ENCODE results near the gene B4GALNT4. TPM values are rescaled to one million over a fixed set of nuclear protein-coding genes. Genes with fewer than 3 reads are reported as not detected.
"Not testable (repeated sequence)": the region's sequence is repeated elsewhere in the genome, so short reads cannot be mapped to it uniquely, and the experiment has no call there.

The B4GALNT4 gene
- polyA plus RNA-seq, 1 donor = 24.0 TPM

- H3K4me3 ChIP-seq (ENCODE audit: low read length) = no peak overlapping the region
- no CpG with 5 or more reads among the region's 4 CpGs for WGBS (ENCODE audit: insufficient coverage, low lambda C conversion rate)
- peak in 1 of 2 donors; percentile 57 for DNase-seq
- no peaks in the 10 kb centered on the region for H3K36me3 ChIP-seq (ENCODE audit: control insufficient read depth, insufficient read depth, low read length)
- no peaks in the 10 kb centered on the region for H3K9me3 ChIP-seq (ENCODE audit: control insufficient read depth, low read depth, low read length)
- peak overlapping the region; percentile 27 for H3K27ac ChIP-seq (ENCODE audit: low read length)
- no peaks in the 10 kb centered on the region for H3K27me3 ChIP-seq (ENCODE audit: control insufficient read depth, insufficient read depth, low read length)
- peaks cover 23% of the 10 kb centered on the region for H3K4me1 ChIP-seq (ENCODE audit: control insufficient read depth, insufficient read depth, low read length)
Observed at GRCh38 chr11:336659-337198, 32.6 kb upstream of the B4GALNT4 start.

DNA sequence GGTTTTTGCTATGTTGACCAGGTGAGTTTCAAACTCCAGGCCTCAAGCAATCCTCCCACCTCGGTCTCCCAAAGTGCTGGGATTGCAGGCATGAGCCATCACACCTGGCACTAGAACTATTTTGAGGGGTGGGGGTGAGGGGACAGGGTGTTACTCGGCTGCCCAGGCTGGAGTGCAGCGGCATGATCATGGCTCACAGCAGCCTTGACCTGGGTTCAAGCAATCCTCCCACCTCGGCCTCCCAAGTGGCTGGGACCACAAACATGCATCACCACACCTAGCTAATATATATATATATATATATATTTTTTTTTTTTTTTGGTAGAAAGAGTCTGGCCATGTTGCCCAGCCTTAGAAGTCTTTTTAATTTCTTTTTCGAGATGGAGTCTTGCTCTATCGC is 31.6 kb upstream of the B4GALNT4 start:
- Histone ChIP-seq H3K4me3 (ENCODE audit: low read length) (no peak overlapping the region), H3K9me3 (ENCODE audit: control insufficient read depth, low read depth, low read length) (no peaks in the 10 kb centered on the region), H3K36me3 (ENCODE audit: control insufficient read depth, insufficient read depth, low read length) (no peaks in the 10 kb centered on the region), H3K4me1 (ENCODE audit: control insufficient read depth, insufficient read depth, low read length) (peaks cover 23% of the 10 kb centered on the region), H3K27me3 (ENCODE audit: control insufficient read depth, insufficient read depth, low read length) (no peaks in the 10 kb centered on the region), H3K27ac (ENCODE audit: low read length) (no peak overlapping the region)
- no peak for DNase-seq
- WGBS (ENCODE audit: insufficient coverage, low lambda C conversion rate) = no CpG with 5 or more reads among the region's 6 CpGs

DNA sequence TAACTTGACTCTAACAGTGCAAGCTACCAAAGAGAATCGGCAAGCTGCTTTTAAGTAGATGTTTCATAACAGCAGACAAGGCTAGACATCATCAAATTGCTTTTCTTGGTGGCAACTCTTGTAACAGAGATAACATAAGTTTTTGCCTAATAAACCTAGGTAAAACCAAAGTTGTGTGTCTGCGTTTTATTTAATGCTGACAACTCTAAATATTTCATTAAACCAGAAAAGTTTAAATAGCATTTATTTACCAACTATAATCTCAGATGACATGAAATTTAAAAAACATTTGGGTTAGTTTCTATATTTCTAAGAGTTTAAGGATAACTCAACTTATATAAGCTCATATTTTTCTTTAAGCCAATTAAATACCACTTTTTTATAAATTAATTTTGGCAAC is 29.3 kb upstream of the B4GALNT4 start:
- Histone ChIP-seq H3K4me1 (ENCODE audit: control insufficient read depth, insufficient read depth, low read length) (peaks cover 15% of the 10 kb centered on the region), H3K27ac (ENCODE audit: low read length) (no peak overlapping the region), H3K4me3 (ENCODE audit: low read length) (no peak overlapping the region), H3K36me3 (ENCODE audit: control insufficient read depth, insufficient read depth, low read length) (no peaks in the 10 kb centered on the region), H3K27me3 (ENCODE audit: control insufficient read depth, insufficient read depth, low read length) (no peaks in the 10 kb centered on the region), H3K9me3 (ENCODE audit: control insufficient read depth, low read depth, low read length) (no peaks in the 10 kb centered on the region)
- DNase-seq = no peak
- WGBS (ENCODE audit: insufficient coverage, low lambda C conversion rate) = 100% methylated on average over 2 of the region's 2 CpGs

DNA sequence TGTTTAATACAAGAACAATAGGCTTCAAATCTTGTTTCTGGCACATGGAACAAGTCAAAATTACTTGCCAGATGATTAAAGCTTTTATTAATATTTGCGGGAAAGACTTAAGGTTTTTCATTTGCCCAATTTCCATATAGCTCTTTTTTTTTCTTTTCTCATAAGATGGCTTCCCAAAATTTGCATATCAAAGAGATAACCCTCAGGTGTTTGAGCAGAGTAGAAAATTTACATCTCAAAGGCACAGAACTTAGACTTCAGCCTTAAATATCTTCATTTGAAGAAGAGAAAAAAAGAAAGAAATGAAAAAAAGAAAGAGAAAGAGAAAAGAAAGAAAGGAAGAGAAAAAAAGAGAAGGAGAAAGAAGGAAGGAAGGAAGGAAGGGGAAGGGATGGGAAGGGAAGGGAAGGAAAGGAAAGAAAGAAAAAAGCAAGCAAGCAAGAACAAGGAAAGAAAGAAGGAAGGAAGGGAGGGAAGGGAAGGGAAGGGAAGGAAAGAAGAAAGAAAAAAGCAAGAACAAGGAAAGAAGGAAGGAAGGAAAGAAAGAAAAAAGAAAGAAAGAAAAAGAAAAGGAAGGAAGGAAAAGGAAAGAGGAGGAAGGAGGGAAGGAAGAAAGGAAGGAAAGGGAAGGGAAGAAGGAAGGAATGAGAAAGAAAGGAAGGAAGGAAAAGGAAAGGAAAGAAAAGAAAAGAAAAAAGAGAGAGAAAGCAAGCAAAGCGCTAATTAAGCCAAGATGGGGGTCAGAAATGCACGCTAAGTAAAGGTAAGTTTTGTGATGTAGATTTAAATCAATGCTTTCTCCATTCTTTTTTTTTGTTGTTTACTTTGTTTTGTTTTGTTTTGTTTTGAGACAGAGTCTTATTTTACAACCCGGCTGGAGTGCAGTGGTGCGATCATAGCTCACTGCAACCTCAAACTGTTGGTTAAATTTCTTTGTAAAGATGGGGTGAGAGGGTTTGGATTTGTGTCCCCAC is 28.5 kb upstream of the B4GALNT4 start:
- Histone ChIP-seq H3K36me3 (ENCODE audit: control insufficient read depth, insufficient read depth, low read length) (no peaks in the 10 kb centered on the region), H3K9me3 (ENCODE audit: control insufficient read depth, low read depth, low read length) (no peaks in the 10 kb centered on the region), H3K27ac (ENCODE audit: low read length) (no peak overlapping the region), H3K27me3 (ENCODE audit: control insufficient read depth, insufficient read depth, low read length) (no peaks in the 10 kb centered on the region), H3K4me1 (ENCODE audit: control insufficient read depth, insufficient read depth, low read length) (peaks cover 10% of the 10 kb centered on the region), H3K4me3 (ENCODE audit: low read length) (no peak overlapping the region)
- no peak for DNase-seq
- 75% methylated on average over 3 of the region's 5 CpGs for WGBS (ENCODE audit: insufficient coverage, low lambda C conversion rate)

GRCh38 chr11:342328-342727 is 27.0 kb upstream of the B4GALNT4 start:
- no peaks in the 10 kb centered on the region for H3K27me3 ChIP-seq (ENCODE audit: control insufficient read depth, insufficient read depth, low read length)
- H3K36me3 ChIP-seq (ENCODE audit: control insufficient read depth, insufficient read depth, low read length) = no peaks in the 10 kb centered on the region
- no peak overlapping the region for H3K4me3 ChIP-seq (ENCODE audit: low read length)
- DNase-seq = no peak
- H3K9me3 ChIP-seq (ENCODE audit: control insufficient read depth, low read depth, low read length) = no peaks in the 10 kb centered on the region
- H3K27ac ChIP-seq (ENCODE audit: low read length) = no peak overlapping the region
- no peaks in the 10 kb centered on the region for H3K4me1 ChIP-seq (ENCODE audit: control insufficient read depth, insufficient read depth, low read length)
- WGBS (ENCODE audit: insufficient coverage, low lambda C conversion rate) = 38% methylated on average over 1 of the region's 3 CpGs

- no peak overlapping the region for H3K27ac ChIP-seq (ENCODE audit: low read length)
- H3K9me3 ChIP-seq (ENCODE audit: control insufficient read depth, low read depth, low read length) = no peaks in the 10 kb centered on the region
- H3K4me3 ChIP-seq (ENCODE audit: low read length) = no peak overlapping the region
- peaks cover 2% of the 10 kb centered on the region for H3K4me1 ChIP-seq (ENCODE audit: control insufficient read depth, insufficient read depth, low read length)
- no peak for DNase-seq
- no peaks in the 10 kb centered on the region for H3K36me3 ChIP-seq (ENCODE audit: control insufficient read depth, insufficient read depth, low read length)
- H3K27me3 ChIP-seq (ENCODE audit: control insufficient read depth, insufficient read depth, low read length) = no peaks in the 10 kb centered on the region
- WGBS (ENCODE audit: insufficient coverage, low lambda C conversion rate) = 89% methylated on average over 3 of the region's 11 CpGs
Observed at GRCh38 chr11:344836-345578, 24.3 kb upstream of the B4GALNT4 start.

DNA sequence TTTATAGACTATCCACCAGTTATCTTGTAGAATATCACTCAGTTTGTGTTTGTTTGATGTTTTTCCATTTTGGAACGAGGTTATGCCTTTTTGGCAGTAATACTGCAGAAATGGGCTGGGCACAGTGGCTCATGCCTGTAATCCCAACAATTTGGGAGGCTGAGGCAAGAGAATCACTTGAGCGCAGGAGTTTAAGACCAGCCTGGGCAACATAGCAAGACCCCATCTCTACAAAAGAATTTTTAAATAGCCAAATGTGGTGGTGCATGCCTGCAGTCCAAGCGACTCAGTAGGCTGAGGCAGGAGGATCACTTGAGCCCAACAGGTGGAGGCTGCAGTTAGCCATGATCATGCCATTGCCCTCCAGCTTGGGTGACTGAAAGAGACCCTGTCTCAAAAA is 22.8 kb upstream of the B4GALNT4 start:
- H3K36me3 ChIP-seq (ENCODE audit: control insufficient read depth, insufficient read depth, low read length) = no peaks in the 10 kb centered on the region
- DNase-seq = no peak
- H3K9me3 ChIP-seq (ENCODE audit: control insufficient read depth, low read depth, low read length) = no peaks in the 10 kb centered on the region
- H3K27ac ChIP-seq (ENCODE audit: low read length) = no peak overlapping the region
- H3K27me3 ChIP-seq (ENCODE audit: control insufficient read depth, insufficient read depth, low read length) = no peaks in the 10 kb centered on the region
- H3K4me1 ChIP-seq (ENCODE audit: control insufficient read depth, insufficient read depth, low read length) = peaks cover 17% of the 10 kb centered on the region
- no CpG with 5 or more reads among the region's 3 CpGs for WGBS (ENCODE audit: insufficient coverage, low lambda C conversion rate)
- H3K4me3 ChIP-seq (ENCODE audit: low read length) = no peak overlapping the region

DNA sequence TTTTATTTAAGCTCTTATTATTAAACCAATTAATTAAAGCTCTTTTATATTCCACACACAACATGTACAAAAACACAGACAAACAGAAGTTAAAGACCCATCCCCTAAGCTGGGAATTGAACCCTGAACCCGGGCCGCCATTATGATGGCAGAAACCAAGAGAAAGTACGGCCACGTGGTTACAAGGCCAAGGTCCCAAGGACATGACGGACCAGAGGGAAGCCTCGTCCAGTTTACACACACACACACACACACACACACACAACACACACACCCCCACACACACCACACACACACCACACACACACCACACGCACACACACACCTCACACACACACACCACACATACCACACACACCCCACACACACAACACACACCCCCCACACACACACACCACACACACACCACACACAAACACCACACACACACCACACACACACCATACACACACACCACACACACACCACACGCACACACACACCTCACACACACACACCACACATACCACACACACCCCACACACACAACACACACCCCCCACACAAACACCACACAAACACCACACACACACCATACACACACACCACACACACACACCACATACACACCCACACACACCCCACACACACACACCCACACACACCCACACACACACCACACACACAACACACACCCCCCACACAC is 19.9 kb upstream of the B4GALNT4 start:
- no CpG with 5 or more reads among the region's 8 CpGs for WGBS (ENCODE audit: insufficient coverage, low lambda C conversion rate)
- not testable (repeated sequence) for H3K27me3 ChIP-seq (ENCODE audit: control insufficient read depth, insufficient read depth, low read length); H3K36me3 ChIP-seq (ENCODE audit: control insufficient read depth, insufficient read depth, low read length); H3K4me3 ChIP-seq (ENCODE audit: low read length); H3K9me3 ChIP-seq (ENCODE audit: control insufficient read depth, low read depth, low read length); H3K27ac ChIP-seq (ENCODE audit: low read length)
- DNase-seq = peak in 1 of 2 donors; percentile 44
- peaks cover 30% of the 10 kb centered on the region for H3K4me1 ChIP-seq (ENCODE audit: control insufficient read depth, insufficient read depth, low read length)

GRCh38 chr11:350033-350722 is 19.1 kb upstream of the B4GALNT4 start:
- Histone ChIP-seq H3K4me1 (ENCODE audit: control insufficient read depth, insufficient read depth, low read length) (peaks cover 30% of the 10 kb centered on the region), H3K27ac (ENCODE audit: low read length) (peak overlapping the region; percentile 61)
- no CpG with 5 or more reads among the region's 16 CpGs for WGBS (ENCODE audit: insufficient coverage, low lambda C conversion rate)
- H3K9me3 ChIP-seq (ENCODE audit: control insufficient read depth, low read depth, low read length); H3K36me3 ChIP-seq (ENCODE audit: control insufficient read depth, insufficient read depth, low read length); H3K4me3 ChIP-seq (ENCODE audit: low read length); H3K27me3 ChIP-seq (ENCODE audit: control insufficient read depth, insufficient read depth, low read length); DNase-seq: not testable (repeated sequence)

Data from large intestine (tissue), 3 donors.